Endothelial cell of umbilical vein (primary cell): ENCODE data around the gene PDLIM5.

Source experiments
- CTCF ChIP-seq, 2 donors: IDR thresholded peaks; 1 replicate in 1 of 2; 2 replicates in 1 of 2; pipeline ENCODE4 v1.5.1; 2011; ENCODE audit warnings: low read length in 2 of 2, mild to moderate bottlenecking in 2 of 2, moderate library complexity in 2 of 2, control low read depth in 1 of 2, inconsistent platforms in 1 of 2, low read depth in 1 of 2; ENCODE audit not compliant: insufficient read depth in 1 of 2; ENCODE audit errors: extremely low read depth in 1 of 2
- EZH2 ChIP-seq: IDR thresholded peaks from 2 replicates; pipeline ENCODE4 v1.6.1; 2012; ENCODE audit warnings: borderline replicate concordance, low read depth, mild to moderate bottlenecking, moderate library complexity, low read length, inconsistent platforms; ENCODE audit not compliant: severe bottlenecking
- FOS ChIP-seq: IDR thresholded peaks from 2 replicates; pipeline ENCODE4 v1.6.1; 2011; ENCODE audit warnings: mild to moderate bottlenecking, low read length, moderate library complexity, borderline replicate concordance; ENCODE audit not compliant: insufficient read depth
- GATA2 ChIP-seq: IDR thresholded peaks from 2 replicates; pipeline ENCODE4 v1.7.0; 2011; ENCODE audit warnings: low read depth, mild to moderate bottlenecking, moderate library complexity, mixed read lengths, low read length; ENCODE audit not compliant: insufficient read length, insufficient read depth
- JUN ChIP-seq: IDR thresholded peaks from 2 replicates; pipeline ENCODE4 v1.6.1; 2011; ENCODE audit warnings: borderline replicate concordance, low read depth; ENCODE audit not compliant: insufficient read length, insufficient read depth
- MAX ChIP-seq: IDR thresholded peaks from 2 replicates; pipeline ENCODE4 v1.6.1; 2011; ENCODE audit not compliant: insufficient read depth, insufficient read length
- MYC ChIP-seq: IDR thresholded peaks from one replicate; pipeline ENCODE4 v1.6.1; 2011; ENCODE audit warnings: mild to moderate bottlenecking, low read depth, low read length
- POLR2A ChIP-seq: IDR thresholded peaks from 2 replicates; pipeline ENCODE4 v1.6.1; 2012; ENCODE audit warnings: low read depth, mild to moderate bottlenecking, control low read depth, low read length
- POLR2AphosphoS5 ChIP-seq: IDR thresholded peaks from 2 replicates; pipeline ENCODE4 v1.6.1; 2012; ENCODE audit warnings: low read depth, mild to moderate bottlenecking, control low read depth, low read length, moderate library complexity; ENCODE audit not compliant: insufficient read depth

- TF ChIP-seq CTCF (IDR thresholded peaks at IDR 0.05; ENCODE audit: extremely low read depth in 1 of 2, insufficient read depth in 1 of 2, low read depth in 1 of 2, low read length in 2 of 2) (no peak), POLR2AphosphoS5 (no peak), POLR2A (no peak), EZH2 (no peak), MAX (no peak), FOS (no peak), JUN (no peak), GATA2 (no peak), MYC (no peak)
Measured at GRCh38 chr4:94506822-94507221, 55.1 kb downstream of the PDLIM5 start.
